Left lung (tissue), 10 donors: ENCODE data around the gene ZBTB4. TPM values are rescaled to one million over a fixed set of nuclear protein-coding genes. Genes with fewer than 3 reads are reported as not detected.

Experiments
- ATAC-seq: fragments of 200-7000 bp; cut with Tn5 transposase; one replicate; pipeline ENCODE4 v1.9.1; 2020; ENCODE audit warnings: moderate library complexity
- DNase-seq, 4 donors: peaks; one replicate each; pipeline ENCODE4 v3.0.0-alpha.2; 2013 to 2020
- H3K27ac ChIP-seq, 2 donors: fragments of 200-600 bp; sonication (generic) in 1 of 2; one replicate each; pipeline versions ENCODE4 v1.5.0 to v1.8.0; 2020 to 2021
- H3K27me3 ChIP-seq, 2 donors: fragments of 200-600 bp; sonication (generic) in 1 of 2; one replicate each; pipeline versions ENCODE4 v1.5.0 to v1.8.0; 2020 to 2021
- H3K36me3 ChIP-seq, 2 donors: fragments of 200-600 bp; sonication (generic) in 1 of 2; one replicate each; pipeline versions ENCODE4 v1.5.0 to v1.8.0; 2020 to 2021
- H3K4me1 ChIP-seq, 2 donors: fragments of 200-600 bp; one replicate each; pipeline ENCODE4 v1.8.0; 2021
- H3K4me3 ChIP-seq, 2 donors: fragments of 200-600 bp; sonication (generic) in 1 of 2; one replicate each; pipeline versions ENCODE4 v1.5.0 to v1.8.0; 2020 to 2021; ENCODE audit warnings: mild to moderate bottlenecking in 1 of 2
- H3K9me3 ChIP-seq, 2 donors: fragments of 200-600 bp; sonication (generic) in 1 of 2; one replicate each; pipeline versions ENCODE4 v1.5.0 to v1.8.0; 2020 to 2021
- CTCF ChIP-seq, 2 donors: fragments of 200-600 bp; sonication (generic) in 1 of 2; IDR thresholded peaks; one replicate each; pipeline versions ENCODE4 v1.5.0 to v1.8.0; 2021; ENCODE audit warnings: antibody characterized with exemption in 2 of 2
- intact Hi-C, 2 donors: fragments of 100-400 bp; cut with DNase I; formaldehyde crosslinking; loops; one replicate each; pipeline versions ENCODE4 v1.11.2 to v1.14.2; 2022
- polyA plus RNA-seq, 6 donors: library from polyadenylated mRNA; unstranded; fragments of 120-200 nt; gene quantifications; one replicate each; pipeline ENCODE4 v1.2.1, GENCODE V29; 2013; ENCODE audit not compliant: insufficient read length in 6 of 6
- total RNA-seq, 2 donors: library from RNA; stranded (reverse); fragmentation: NEBNext Ultra II Directional; extraction: Animal tissue kit (Norgen Biotek cat#: 25700); gene quantifications; one replicate each; pipeline ENCODE4 v1.2.1, GENCODE V29; 2021
- donor health status: DM: no; HTN: yes; CAD: no.
- donor health status: DM: no; HTN: no; CAD: no.

Gene ZBTB4
- total and polyA plus RNA-seq, 8 donors, result 39.7 to 63.2 (median 44.7) TPM

DNA sequence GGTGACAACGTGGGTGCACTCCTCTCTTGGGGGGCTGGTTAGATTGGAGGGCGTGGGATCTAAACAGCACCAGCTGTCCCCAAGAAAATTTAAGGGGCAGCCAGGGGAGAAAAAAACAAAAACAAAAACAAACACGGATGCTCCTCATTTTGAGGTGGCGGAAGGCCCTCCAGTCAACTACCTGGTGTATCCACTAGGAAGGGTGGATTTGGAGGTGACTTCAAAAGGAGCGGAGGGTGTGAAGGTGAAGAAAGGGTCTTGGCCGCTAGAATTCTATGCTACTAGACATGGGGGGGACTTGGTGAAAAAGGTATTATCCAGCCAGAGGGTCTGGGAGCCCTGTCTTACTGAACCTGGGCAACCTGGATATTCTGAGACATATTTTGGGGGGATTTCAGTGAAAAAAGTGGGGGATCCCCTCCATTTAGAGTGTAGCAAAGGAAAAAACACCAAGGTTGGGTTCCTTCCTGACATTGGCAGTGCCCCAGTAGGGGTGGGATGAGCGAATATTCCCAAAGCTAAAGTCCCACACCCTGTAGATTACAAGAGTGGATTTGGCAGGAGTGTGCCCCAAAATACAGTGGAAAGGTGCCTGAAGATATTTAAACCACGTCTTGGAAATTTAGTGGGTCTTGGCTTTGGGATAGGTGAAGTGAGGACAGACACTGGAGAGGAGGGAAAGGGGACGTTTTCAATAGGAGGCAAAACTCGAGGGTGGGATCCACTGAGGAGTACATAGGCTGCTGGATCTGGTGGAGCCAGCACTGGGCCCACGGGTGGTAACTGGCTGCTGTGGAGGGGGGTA is 40.6 kb downstream of the ZBTB4 start:
- Histone ChIP-seq H3K9me3 (no peaks in the 10 kb centered on the region), H3K27me3 (peaks cover 17 to 49% of the 10 kb centered on the region in 2 donors), H3K36me3 (no peaks in the 10 kb centered on the region), H3K4me1 (peaks cover 28 to 59% of the 10 kb centered on the region in 2 donors), H3K4me3 (peak overlapping the region; percentile 16 to 72), H3K27ac (no peak overlapping the region)
- ATAC-seq (no peak), DNase-seq (no peak)
- TF ChIP-seq CTCF (IDR thresholded peaks at IDR 0.05), result no peak
- intact Hi-C loops, result loop anchor here in 1 of 2 donors (10.0 kb wide), 1 partner anchor 84 kb away; the partner anchor contains the start of genes KCTD11 and TMEM95

GRCh38 chr17:7437950-7438614 is 41.3 kb downstream of the ZBTB4 start:
- intact Hi-C loops, result loop anchor here in 1 of 2 donors (10.0 kb wide), 1 partner anchor 83 kb away; the partner anchor contains the start of genes KCTD11 and TMEM95
- DNase-seq (peak in 3 of 4 donors; percentile 26 to 99 (median 81)), ATAC-seq (peak; percentile 2)
- Histone ChIP-seq H3K27me3 (peaks cover 17 to 49% of the 10 kb centered on the region in 2 donors), H3K4me1 (peaks cover 28 to 59% of the 10 kb centered on the region in 2 donors), H3K36me3 (no peaks in the 10 kb centered on the region), H3K4me3 (peak overlapping the region; percentile 16 to 72), H3K27ac (no peak overlapping the region), H3K9me3 (no peaks in the 10 kb centered on the region)
- no peak for TF ChIP-seq CTCF (IDR thresholded peaks at IDR 0.05)

- TF ChIP-seq CTCF (IDR thresholded peaks at IDR 0.05), result no peak
- intact Hi-C loops, result loop anchor here in 1 of 2 donors (10.0 kb wide), 1 partner anchor 83 kb away; the partner anchor contains the start of genes KCTD11 and TMEM95
- ATAC-seq, result no peak
- peaks cover 28 to 59% of the 10 kb centered on the region in 2 donors for H3K4me1 ChIP-seq
- H3K9me3 ChIP-seq, result no peaks in the 10 kb centered on the region
- peak overlapping the region in 1 of 2 donors; percentile 61 for H3K27ac ChIP-seq
- no peaks in the 10 kb centered on the region for H3K36me3 ChIP-seq
- DNase-seq, result no peak
- H3K27me3 ChIP-seq, result peaks cover 17 to 45% of the 10 kb centered on the region in 2 donors
- H3K4me3 ChIP-seq, result peak overlapping the region; percentile 35 to 72
Measured at GRCh38 chr17:7437369-7437863, 42.0 kb downstream of the ZBTB4 start.

DNA sequence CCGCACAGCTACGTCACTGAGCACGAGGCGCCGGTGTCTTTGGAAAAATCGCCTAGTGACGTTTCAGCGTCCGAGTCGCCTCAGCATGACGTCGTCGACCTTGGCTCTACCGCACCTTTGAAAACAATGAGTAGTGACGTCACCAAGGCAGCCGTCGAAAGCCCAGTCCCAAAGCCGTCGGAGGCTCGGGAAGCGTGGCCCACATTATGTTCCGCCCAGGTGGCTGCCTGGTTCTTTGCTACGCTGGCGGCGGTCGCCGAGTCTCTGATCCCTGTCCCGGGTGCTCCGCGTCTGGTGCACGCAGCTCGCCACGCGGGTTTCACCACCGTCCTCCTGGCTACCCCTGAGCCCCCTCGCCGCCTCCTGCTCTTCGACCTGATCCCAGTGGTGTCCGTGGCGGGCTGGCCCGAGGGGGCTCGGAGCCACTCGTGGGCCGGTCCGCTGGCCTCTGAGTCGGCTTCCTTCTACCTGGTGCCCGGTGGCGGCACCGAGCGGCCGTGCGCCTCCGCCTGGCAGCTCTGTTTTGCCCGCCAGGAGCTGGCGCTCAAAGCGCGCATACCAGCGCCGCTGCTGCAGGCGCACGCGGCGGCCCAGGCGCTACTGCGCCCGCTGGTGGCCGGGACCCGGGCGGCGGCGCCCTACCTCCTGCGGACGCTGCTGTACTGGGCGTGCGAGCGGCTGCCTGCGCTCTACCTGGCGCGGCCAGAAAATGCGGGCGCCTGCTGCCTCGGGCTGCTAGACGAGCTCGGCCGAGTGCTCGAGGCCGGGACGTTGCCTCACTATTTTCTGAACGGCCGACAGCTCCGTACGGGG is 42.7 kb downstream of the ZBTB4 start:
- peak overlapping the region; percentile 61 to 89 for H3K27ac ChIP-seq
- H3K9me3 ChIP-seq, result no peaks in the 10 kb centered on the region
- TF ChIP-seq CTCF (IDR thresholded peaks at IDR 0.05), result peak; percentile 80 to 81
- ATAC-seq, result peak; percentile 83
- H3K4me1 ChIP-seq, result peaks cover 28 to 59% of the 10 kb centered on the region in 2 donors
- H3K4me3 ChIP-seq, result peak overlapping the region; percentile 35 to 72
- peak; percentile 67 to 98 (median 86) for DNase-seq
- no peaks in the 10 kb centered on the region for H3K36me3 ChIP-seq
- intact Hi-C loops, result loop anchor here in 1 of 2 donors (10.0 kb wide), 1 partner anchor 82 kb away; the partner anchor contains the start of genes KCTD11 and TMEM95
- peaks cover 17 to 38% of the 10 kb centered on the region in 2 donors for H3K27me3 ChIP-seq
